ENCODE results near the gene GMDS. TPM values are rescaled to one million over a fixed set of nuclear protein-coding genes. Genes with fewer than 3 reads are reported as not detected.

The GMDS gene
- total and polyA plus RNA-seq, 2 of the 4 experiments (the other 2 are of a cell fraction): 7.3 to 21.9 TPM

DNA sequence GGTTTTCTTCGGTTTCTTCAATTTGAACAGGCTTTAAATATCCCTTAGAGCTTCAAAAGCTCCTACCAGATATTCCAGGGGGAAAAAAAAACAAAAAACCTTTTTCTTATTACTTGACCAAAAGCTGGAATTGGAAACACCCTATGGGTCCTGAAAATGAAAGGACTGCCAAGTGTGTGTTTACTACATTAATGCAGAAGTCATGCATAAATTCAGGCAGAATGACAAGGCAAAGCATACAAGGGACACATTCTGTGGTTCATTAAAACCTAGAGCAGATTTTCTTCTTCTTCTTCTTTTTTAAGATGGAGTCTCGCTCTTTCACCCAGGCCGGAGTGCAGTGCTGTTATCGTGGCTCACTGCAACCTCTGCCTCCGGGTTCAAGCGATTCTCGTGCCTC, 119.1 kb downstream of the GMDS start:
- no peak overlapping the region for H4K91ac ChIP-seq (ENCODE audit: insufficient read depth, low read depth, low read length)
- no peak overlapping the region for H3K4me2 ChIP-seq (ENCODE audit: low read depth, low read length)
- CTCF ChIA-PET: interaction anchor here (0.6 kb wide), 1 partner anchor 83 kb away, joined by 3 read pairs; no protein-coding TSS in a partner anchor
- peaks cover 3% of the 10 kb centered on the region; the same call in 1 of the 2 replicates for H3K4me1 ChIP-seq (ENCODE audit: control insufficient read depth, insufficient read depth, low read length)
- no peak overlapping the region for H3K4ac ChIP-seq (ENCODE audit: low read depth, low read length)
- POLR2A ChIA-PET (ENCODE audit: unreplicated experiment): no interaction called here
- DNase-seq (no peak), ATAC-seq (ENCODE audit: low read depth) (no peak)
- no peak overlapping the region for H2BK120ac ChIP-seq (ENCODE audit: low read depth, low read length)
- H4K20me1 ChIP-seq (ENCODE audit: insufficient read depth, low read length): no peaks in the 10 kb centered on the region
- no peak overlapping the region for H3K9ac ChIP-seq (ENCODE audit: low read depth, low read length)
- H3K27ac ChIP-seq (ENCODE audit: insufficient read depth, low read length): no peak overlapping the region
- H3K4me3 ChIP-seq (ENCODE audit: insufficient read depth, low read depth, low read length): no peak overlapping the region
- no peak overlapping the region for H3K23ac ChIP-seq (ENCODE audit: low read depth, low read length)
- H3K36me3 ChIP-seq (ENCODE audit: control insufficient read depth, insufficient read depth, low read length): no peaks in the 10 kb centered on the region
- 100% methylated on average over 3 of the region's 7 CpGs; no CpG with 5 or more reads in 1 of the 2 experiments for WGBS, 2 experiments (ENCODE audit: extremely low coverage in 2 of 2, insufficient read length in 1 of 2)
- H4K8ac ChIP-seq (ENCODE audit: low read depth in 2 of 2, low read length in 2 of 2): no peak overlapping the region
- H3K9me1 ChIP-seq (ENCODE audit: insufficient read depth, low read length): no peaks in the 10 kb centered on the region; the same call in 1 of the 2 replicates
- no TSS peak for BruUV-seq (replicated peaks)
- H3K56ac ChIP-seq (ENCODE audit: extremely low read depth, insufficient read depth, low read length): no peak overlapping the region
- H3K9me3 ChIP-seq (ENCODE audit: control insufficient read depth, insufficient read depth, low read length): no peaks in the 10 kb centered on the region
- no peak overlapping the region for H2AK9ac ChIP-seq (replicated peaks; ENCODE audit: low read depth, low read length, poor library complexity)
- TF ChIP-seq NFE2L2 (IDR thresholded peaks at IDR 0.05; ENCODE audit: low read depth, low read length) (no peak), BHLHE40 (IDR thresholded peaks at IDR 0.05; ENCODE audit: low read depth, low read length) (no peak), MAZ (IDR thresholded peaks at IDR 0.05; ENCODE audit: borderline replicate concordance, low read depth, low read length) (no peak), FOS (IDR thresholded peaks at IDR 0.05; ENCODE audit: low read depth, low read length) (no peak), RCOR1 (IDR thresholded peaks at IDR 0.05; ENCODE audit: insufficient replicate concordance, low read length) (no peak), CEBPB (IDR thresholded peaks at IDR 0.05; ENCODE audit: low read depth, low read length) (no peak), RFX5 (IDR thresholded peaks at IDR 0.05; ENCODE audit: low read depth, low read length) (no peak), POLR2A (IDR thresholded peaks at IDR 0.05; ENCODE audit: low read depth, low read length) (no peak), RAD21 (IDR thresholded peaks at IDR 0.05; ENCODE audit: low read length) (no peak)
- TF ChIP-seq, protein P1, sequence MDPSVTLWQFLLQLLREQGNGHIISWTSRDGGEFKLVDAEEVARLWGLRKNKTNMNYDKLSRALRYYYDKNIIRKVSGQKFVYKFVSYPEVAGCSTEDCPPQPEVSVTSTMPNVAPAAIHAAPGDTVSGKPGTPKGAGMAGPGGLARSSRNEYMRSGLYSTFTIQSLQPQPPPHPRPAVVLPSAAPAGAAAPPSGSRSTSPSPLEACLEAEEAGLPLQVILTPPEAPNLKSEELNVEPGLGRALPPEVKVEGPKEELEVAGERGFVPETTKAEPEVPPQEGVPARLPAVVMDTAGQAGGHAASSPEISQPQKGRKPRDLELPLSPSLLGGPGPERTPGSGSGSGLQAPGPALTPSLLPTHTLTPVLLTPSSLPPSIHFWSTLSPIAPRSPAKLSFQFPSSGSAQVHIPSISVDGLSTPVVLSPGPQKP (IDR thresholded peaks at IDR 0.05; ENCODE audit: borderline replicate concordance, low read depth, low read length): no peak
- in situ Hi-C loops (cut with MboI; ENCODE audit: low sequenced_read_pairs) (no loop called here), dilution Hi-C loops (cut with HindIII; ENCODE audit: low sequenced_read_pairs, unreplicated experiment) (no loop called here), intact Hi-C loops (cut with micrococcal nuclease) (no loop called here)
- no peaks in the 10 kb centered on the region; a peak in 1 of 4 replicates for H3K79me1 ChIP-seq (ENCODE audit: low read depth in 1 of 2, low read length in 2 of 2)
- no peak overlapping the region for H2BK20ac ChIP-seq (ENCODE audit: low read depth, low read length)
- H2BK15ac ChIP-seq (ENCODE audit: low read depth, low read length): no peak overlapping the region
- no peak overlapping the region for H2AK5ac ChIP-seq (ENCODE audit: low read depth, low read length)
- H3K14ac ChIP-seq (replicated peaks; ENCODE audit: low read depth, low read length): no peak overlapping the region
- H3K27me3 ChIP-seq (ENCODE audit: control insufficient read depth, insufficient read depth, low read length): no peaks in the 10 kb centered on the region
- H3K18ac ChIP-seq (ENCODE audit: low read depth, low read length): no peak overlapping the region
- H2BK5ac ChIP-seq (ENCODE audit: low read depth, low read length, poor library complexity, severe bottlenecking): no peak overlapping the region
- no peak overlapping the region for H2AFZ ChIP-seq (replicated peaks; ENCODE audit: low read length, poor library complexity)
- H4K5ac ChIP-seq (ENCODE audit: low read depth, low read length): no peak overlapping the region
